HTERT RPE-1 (cell line): ENCODE results near the gene UNKL.

Source experiments
- in situ Hi-C: fragments of 300-500 bp; cut with MboI; formaldehyde crosslinking; loops from 4 replicates; pipeline ENCODE4 v1.14.3; 2020; ENCODE audit warnings: low sequenced_read_pairs

The UNKL gene, protein sequence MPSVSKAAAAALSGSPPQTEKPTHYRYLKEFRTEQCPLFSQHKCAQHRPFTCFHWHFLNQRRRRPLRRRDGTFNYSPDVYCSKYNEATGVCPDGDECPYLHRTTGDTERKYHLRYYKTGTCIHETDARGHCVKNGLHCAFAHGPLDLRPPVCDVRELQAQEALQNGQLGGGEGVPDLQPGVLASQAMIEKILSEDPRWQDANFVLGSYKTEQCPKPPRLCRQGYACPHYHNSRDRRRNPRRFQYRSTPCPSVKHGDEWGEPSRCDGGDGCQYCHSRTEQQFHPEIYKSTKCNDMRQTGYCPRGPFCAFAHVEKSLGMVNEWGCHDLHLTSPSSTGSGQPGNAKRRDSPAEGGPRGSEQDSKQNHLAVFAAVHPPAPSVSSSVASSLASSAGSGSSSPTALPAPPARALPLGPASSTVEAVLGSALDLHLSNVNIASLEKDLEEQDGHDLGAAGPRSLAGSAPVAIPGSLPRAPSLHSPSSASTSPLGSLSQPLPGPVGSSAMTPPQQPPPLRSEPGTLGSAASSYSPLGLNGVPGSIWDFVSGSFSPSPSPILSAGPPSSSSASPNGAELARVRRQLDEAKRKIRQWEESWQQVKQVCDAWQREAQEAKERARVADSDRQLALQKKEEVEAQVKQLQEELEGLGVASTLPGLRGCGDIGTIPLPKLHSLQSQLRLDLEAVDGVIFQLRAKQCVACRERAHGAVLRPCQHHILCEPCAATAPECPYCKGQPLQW

DNA sequence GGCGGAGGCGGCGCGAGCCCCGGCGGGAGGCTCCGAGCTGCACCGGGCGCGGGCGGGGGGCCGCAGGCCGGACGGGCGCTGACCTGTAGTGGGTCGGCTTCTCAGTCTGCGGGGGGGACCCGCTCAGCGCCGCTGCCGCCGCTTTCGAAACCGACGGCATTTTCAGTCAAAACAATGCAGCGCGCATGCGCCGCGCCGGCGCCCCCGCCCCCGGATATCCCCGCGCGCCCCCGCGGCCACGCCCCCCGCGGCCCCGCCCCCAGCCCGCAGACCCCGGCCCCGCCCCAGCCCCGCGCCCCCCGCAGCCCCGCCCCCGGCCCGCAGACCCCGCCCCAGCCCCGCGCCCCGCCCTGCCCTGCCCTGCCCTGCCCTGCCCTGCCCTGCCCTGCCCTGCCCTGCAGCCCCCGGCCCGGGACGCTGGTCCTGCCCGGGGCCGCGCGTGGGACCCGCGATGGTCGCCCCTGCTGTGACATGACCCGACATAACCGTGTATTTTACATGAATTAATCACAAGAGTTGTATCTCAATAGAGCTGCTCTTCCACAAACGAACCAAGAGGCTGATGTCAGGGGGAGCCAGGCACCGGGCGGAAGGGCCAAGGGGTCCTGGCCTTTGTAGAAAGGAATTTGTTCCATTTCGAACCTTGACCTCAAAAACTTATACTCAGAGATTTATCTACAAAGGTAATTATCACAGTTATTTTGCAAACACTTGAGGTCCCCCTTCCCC lies at the start of gene UNKL:
Gene UNKL (minus strand): TSS at position 173 of the 729 bp plus-strand sequence. CDS start 13 bp downstream, at position 160.
- in situ Hi-C loops = no loop called here

DNA sequence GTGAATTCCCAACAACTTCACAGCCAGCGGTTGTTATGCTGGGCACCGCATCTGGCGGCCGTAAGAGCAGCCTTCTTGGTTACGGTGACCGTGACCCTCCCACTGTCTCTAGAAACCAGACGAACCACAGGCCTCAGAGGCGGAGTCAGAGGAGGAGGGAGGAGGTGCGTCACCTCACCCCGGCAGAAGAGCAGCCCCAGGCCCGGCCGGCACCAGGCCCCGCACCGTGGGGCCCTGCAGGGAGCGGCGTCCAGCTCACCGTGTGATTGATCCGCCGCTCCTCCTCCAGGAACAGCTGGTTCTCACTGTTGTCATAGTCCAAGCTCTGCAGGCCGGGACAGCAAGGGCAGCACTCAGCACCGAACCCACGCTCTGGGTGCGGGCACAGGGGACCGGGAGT lies 46.6 kb upstream of the UNKL start:
- in situ Hi-C loops = no loop called here

DNA sequence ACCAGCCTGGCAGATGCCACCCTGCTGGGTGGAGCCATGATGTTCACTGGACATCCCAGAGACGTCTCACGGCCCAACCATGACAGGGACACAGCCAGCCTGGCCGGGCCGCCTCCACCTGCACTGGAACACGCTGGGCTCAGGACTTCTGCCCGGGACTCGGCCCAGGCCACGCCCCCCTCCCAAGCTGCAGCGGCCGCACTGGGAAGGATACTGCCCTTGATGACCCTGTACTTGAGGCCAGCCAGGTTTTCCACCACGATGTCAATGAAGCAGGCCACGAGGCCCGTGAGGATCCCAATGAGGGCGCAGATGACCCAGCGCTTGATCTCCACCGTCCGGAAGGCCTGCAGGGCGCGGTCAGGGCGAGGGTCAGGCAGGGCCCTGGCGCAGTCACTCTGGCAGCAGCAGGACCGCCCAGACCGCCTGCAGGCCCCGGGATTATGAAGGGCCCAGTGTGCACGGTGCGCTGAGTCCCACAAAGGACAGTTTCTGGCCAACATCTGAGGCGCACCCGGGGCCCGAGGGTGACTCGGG lies 46.2 kb upstream of the UNKL start:
- in situ Hi-C loops = no loop called here

DNA sequence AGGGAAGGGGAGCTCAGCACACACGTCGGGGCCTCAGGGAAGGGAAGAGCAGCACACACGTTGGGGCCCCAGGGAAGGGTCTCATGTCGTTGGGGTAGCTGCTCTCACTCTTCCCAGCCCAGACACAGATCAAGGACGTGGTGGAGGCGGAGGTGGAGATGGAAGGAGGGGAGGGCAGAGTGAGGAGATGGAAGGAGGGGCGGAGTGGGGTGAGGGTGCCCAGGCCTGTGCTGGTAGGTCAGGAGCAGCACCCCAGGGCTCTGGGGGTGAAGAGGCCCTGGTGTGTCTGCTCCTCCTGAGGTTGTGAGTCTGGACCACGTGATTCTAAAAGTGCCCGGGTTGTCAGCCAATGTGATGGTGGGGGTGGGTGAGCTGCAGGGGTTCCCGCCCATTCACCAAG lies 45.5 kb upstream of the UNKL start:
- in situ Hi-C loops = no loop called here

DNA sequence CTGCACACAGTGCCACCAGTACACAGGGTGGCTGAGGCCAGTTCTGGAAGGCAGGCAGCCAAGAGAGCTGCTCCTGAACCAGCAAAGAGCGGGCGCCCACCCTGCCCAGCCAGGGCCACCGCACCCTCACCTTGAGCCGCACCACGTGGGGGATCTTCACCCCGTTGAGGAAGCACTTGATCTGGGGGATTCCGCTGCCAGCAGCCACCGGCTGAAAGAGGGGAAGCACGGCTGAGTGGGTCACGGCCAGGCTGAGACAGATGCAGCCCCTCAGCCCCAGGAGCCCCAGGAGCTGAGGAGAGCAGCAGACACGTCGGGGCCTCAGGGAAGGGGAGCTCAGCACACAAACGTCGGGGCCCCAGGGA lies 44.5 kb upstream of the UNKL start:
- in situ Hi-C loops = no loop called here

DNA sequence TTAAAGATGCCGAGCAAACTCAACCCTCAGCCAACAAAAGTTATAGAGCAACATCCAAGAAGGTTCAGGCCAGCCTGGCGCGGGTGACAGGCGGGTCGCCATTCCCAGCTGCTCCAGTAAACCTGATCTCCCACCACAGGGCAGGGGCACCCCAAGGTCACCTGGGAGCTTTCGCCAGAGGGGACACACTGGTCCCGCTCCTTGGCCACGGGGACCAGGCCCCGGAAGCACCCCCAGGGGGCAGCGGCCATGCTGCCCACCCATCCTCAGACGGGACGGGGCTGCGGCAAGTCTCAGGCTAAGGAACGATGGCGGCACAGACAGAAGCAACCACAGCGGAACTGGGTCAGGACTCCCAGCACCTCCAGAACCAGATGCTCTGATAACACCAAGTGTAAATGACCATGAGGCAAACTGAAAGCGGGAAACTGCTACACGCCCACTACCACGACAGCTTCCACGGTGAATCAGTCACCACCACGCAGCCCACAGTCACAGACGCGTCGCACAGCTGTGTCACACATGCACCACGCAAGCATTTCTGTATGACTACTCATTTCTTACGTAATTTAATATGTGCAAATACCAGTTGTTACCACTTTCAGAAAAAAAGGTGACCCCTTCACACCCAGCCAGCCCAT lies 44.0 kb upstream of the UNKL start:
- in situ Hi-C loops = no loop called here

DNA sequence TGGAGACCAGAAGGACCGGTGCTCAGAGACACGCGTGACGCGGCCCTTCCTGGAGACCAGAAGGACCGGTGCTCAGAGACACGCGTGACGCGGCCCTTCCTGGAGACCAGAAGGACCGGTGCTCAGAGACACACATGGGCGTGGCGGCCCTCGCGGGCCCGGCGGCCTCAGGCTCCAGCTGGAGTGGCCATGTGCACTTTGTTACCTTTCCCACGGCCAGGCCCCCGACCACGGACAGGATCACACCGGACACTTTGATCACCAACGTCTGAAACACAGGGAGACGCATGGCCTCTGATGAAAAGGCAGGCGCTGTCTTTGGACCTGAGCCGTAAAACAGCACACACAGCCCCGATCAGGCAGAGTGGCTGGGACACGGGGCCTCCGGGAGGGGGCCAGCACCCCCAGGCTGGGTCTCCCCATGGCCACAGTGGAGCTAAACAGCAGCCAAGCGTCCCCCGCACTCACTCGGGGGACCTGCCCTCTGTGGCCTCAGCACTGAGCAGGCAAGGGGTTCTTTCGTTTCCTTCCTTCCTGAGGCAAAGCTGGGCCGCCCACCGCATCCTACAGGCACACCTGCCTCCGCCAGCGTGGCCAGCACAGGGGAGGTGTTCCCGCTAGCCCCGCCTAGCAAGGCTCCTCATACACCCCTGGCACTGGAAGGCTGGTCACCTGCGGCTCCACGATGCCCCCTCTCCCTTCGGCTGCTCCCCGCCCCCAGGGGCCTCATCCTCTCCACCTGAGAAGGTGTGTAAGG lies 43.2 kb upstream of the UNKL start:
- in situ Hi-C loops = no loop called here

DNA sequence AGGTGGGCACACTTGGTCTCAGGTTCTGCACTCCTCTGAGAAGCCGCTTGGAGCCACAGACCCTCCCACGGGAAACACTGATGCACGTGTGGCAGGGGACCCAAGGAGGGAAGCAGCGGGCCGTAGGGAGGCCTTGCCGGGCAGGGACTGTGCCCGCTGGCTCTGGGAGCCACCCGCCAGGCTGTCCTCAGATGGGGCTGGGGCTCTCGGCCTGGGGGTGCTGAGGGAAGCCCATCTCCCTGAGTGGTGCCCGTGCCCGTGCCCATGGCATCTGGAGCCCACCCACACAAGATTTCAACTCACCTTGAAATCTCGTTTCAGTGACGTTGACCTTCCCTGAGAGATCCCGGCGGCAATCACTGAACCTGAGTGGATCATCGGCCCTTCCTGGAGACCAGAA lies 42.4 kb upstream of the UNKL start:
- in situ Hi-C loops = no loop called here

DNA sequence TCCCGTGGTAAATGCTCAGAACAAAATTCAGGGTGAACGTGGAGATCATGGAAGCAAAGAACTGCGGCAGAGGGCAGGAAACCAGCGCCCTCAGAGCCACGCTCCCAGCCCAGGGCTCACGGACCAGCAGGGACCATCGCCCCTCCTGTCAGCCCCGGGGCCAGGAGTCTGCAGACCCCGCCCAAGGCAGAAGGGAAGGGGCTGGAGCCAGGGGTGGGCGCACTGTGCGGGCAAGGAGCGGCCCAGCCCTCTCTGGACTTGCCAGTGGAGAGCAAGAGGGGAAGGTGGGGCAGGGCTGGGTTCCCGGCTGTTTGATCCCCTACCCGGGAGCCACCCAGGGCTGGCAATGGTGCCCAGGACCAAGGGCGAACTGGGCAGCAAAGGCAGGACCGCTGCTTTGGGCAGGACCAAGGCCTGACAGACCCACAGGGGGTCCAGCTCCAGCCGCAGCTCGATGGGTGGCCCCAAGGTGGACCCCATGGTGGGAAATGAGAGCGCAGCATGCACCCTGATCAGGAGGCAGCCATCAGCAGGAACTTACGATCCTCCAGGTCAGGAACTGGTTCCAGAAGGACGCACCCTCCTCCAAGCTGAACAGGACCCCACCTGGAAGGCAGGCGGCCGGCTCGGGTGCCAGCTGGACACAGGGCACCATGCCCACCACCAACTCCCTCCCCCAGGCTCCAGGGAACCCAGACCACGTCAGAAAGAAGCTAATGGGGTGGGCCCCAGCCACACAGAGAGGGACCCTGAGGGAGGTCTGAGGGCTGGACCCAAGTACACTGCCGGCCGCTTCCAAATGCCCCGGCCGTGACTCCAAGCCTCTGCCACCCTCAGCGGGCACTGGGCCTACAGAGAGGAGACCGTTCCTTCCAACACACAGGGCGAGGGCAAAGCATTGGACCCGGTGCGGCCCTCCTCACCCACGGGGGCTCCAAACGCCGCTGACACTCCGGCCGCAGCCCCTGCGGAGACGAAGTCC lies 41.0 kb upstream of the UNKL start:
- in situ Hi-C loops = no loop called here

DNA sequence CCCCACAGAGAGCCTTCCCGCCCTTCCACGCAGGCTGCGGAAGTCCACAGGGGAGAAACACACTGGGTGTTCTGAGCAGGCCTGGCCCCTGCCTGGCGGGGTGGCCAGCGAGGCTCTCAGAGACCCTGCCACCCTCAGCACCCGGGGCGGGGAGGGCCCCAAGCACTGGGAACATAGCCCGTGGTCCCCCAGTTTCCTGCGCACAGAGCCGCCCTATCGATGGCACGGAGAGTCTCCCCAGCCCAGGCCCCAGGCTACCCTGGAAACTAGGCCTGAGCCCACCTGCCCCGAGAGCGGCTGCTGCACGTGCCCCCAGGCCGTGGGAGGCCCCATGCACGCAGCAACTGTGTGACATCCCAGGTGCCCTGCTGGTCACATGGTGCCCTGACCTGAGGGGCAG lies 40.1 kb upstream of the UNKL start:
- in situ Hi-C loops = no loop called here

DNA sequence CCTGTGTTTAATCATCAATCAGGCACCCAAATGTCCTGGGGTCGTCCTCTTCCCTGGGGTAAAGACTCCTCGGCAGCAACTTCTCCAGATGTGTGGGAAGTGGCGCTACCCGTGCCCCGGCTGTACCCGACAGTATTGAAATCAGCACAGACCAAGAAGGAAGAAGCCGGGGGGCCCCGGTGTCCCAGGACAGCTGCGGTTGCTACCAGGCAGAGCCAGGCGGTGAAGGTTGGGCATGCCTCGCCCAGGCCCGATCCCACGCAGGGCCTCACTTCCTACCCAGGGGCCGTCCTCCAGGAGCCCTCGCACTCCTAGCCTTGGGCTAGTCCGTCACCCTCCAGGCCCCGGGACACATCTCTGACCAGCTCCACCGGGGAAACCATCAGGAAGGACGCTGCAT lies 38.8 kb upstream of the UNKL start:
- in situ Hi-C loops = no loop called here

DNA sequence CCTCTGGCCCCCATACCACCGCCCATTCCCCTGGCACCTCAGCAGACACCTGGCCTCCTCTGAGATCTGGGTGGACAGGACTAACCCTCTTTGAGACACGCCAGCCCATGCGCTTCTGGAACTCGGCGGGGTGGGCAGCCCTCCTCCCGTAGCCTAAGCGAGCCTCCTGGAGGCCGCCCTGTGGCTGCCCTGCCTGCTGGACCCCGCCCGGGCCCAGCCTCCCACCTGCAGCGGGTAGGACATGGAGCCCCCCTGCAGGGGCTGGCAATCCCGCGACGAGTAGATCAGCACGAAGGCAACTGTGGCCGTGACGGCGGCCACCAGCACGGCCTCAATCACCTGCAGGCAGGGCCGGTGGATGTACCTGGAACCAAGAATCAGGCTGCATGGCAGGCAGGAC lies 38.0 kb upstream of the UNKL start:
- in situ Hi-C loops = no loop called here

DNA sequence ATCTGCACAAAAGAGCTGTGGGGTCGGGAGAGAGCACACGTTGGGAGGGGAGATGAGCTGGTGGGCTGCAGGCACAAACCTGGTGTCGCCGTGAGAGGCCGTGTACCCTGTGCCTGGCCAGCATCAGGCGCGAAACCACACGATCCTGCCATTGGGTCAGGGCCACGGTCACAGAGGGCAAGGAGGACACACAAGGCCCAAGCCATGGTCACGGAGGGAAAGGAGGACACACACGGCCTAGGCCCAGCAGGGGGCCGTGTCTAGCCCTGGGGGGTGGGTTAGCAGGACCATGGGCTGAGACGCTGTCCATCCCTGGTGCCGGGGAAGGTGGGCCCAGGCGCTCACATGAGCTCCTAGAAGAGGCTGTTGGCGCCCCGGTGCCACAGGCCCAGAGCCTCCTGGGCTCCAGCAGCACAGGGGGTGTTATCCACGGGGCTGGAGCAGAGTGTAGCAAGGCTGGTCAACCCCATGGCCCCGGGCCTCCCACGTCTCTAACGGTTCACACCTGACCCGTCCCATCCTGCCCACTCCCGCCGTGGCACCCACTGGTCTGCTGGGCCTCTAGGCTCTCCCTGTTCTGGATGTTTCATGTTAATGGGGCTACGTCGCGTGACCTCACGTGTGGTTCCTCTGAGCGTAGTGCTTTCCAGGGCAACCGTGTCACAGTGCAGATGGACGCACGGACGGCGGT lies 37.3 kb upstream of the UNKL start:
- in situ Hi-C loops = no loop called here

DNA sequence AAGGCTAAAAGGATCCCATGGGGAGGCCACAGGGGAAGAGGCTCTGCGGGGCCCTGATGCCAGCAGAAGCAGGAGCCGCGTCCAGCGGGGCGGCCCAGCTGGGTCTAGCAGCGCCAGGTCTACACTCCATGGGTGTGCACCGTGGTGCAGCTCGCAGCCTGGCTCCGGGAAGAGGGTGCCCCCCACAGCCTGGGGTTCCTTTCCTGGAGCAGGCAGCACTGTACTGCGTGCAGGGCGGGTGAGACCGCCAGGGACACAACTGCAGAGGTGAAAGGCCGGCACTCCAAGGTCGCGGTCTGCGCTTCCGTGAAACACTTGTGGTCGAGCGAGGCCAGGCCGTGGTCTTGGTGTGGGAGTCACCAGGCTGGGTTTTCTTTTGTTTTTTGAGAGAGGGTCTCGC lies 36.3 kb upstream of the UNKL start:
- in situ Hi-C loops = no loop called here

DNA sequence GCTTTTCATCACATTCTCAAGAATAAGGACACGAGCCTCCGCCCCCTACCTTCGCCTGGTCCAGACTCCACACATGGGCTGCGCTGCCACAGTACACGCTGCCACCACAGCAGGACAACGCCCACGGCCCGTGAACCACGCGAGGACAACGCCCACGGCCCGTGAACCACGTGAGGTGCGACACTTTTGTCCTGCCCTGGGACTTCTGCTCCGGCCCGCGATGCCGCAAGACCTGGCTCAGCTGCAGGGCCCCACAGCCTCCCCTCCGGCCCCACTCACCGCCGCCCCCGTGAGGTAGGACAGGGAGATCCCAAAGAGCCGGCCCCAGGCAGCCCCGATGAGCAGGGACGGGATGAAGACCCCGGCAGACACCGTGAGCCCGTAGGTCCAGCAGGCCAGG lies 35.7 kb upstream of the UNKL start:
- in situ Hi-C loops = no loop called here

DNA sequence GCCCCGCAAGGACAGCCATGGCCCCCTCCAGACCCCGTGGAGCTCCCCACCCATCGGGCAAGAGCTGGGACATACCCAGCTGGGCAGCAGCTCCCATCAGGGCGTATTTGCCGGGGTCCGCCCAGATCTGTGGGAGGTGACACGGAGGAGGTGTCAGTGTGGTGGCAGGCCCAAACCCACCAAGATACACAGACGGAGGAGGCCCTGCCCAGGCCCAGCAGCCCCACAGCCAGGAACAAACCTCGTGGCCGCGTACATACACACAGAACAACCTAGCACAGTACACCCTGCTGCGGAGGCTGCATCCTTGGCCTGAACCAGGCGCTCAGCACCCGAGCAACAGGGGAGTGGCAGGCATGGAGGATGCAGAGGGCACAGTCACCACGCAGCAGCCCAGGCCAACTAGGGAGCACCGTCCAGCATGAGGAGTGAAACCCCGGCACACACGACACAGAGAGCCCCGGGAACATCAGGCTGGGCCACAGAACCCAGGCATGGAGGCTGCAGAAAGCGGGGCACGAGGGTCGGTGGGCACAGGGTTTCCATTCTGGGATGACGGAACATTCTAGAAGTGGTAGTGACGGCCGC lies 34.8 kb upstream of the UNKL start:
- in situ Hi-C loops = no loop called here

DNA sequence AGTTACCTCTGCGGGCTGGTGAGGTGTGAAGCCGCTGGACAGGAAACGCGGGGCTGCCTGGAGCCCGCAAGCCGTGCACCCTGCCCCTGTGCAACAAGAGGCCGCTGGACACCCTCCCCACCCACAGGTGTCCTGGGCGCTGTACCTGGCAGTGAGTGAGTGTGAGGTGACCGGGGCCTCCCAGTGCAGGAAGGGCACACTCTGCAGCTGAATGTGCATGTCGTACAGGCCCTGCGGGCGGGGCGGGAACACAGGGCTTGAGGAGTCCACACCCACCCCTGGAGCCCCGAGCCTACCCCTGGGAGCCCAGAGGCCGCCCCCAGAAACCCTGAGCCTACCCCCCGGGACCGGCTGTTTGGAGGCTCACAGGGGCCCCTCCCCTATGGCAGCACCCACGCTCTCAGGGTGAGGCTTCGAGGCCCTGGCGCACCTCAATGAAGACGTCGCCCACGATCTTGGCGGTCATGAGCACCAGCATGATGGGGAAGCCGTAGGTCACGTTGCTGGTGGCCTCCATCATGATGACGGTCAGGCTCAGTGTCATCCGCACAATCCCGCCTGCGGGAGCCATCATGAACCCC lies 34.1 kb upstream of the UNKL start:
- in situ Hi-C loops = no loop called here

DNA sequence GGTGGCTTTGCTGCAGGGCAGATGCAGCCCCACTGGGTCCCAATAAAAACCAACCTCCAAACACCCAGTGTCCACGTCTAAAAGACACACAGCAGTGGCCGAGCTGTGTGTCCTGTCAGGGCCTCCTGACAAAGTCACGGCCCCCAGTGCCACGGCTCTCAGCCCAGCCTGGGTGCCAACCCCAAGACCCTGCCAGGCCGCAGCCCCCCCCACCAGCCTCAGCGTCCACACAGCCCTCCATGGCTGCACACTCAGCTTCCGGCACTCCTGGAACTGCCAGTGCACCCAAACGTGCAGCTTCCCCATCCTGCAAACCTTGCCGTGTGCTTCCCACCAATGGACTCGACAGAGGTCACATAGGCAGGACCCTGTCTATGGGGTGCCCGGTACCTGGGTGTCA lies 33.5 kb upstream of the UNKL start:
- in situ Hi-C loops = no loop called here
